NOMO-1 (cell line): Measurements from ENCODE around the gene RPS2.
A peak's percentile ranks its signal among the peaks of the same experiment; 100 is the strongest.
"Not testable (repeated sequence)": the region's sequence is repeated elsewhere in the genome, so short reads cannot be mapped to it uniquely, and the experiment has no call there.

Source experiments
- DNase-seq, 2 experiments: peaks; one replicate each; lab custom pipeline; 2025; ENCODE audit not compliant: unreplicated experiment in 2 of 2; lab: John Stamatoyannopoulos, UW

Gene RPS2

DNA sequence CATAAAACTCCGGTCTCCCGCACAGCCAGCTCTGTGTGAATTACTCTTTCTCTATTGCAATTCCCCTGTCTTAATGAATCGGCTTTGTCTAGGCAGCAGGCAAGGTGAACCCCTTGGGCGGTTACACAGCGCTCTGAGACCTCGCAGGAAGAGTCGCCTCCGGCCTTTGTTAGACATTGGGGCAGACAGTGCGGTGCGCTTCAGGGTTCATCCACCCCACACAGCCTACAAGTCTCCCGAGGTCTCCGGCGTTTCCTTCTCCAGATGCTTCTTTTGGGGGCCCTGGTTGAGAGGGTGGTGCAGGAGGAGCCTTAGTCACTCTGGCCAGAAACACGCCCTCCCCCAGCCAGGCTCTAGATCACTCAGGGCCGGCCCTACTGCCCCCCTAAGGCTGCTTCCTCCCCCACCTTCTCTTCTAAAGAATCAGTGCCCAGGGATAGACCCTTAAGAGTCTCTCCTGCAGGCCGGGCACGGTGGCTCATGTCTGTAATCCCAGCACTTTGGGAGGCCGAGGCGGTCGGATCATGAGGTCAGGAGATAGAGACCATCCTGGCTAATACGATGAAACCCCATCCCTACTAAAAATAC is 19.9 kb downstream of the RPS2 start:
- no peak for DNase-seq

- peak; percentile 97 to 99 for DNase-seq
These were observed 21.6 kb downstream of the RPS2 start, which contains the start of gene MSRB1 for GRCh38 chr16:1942810-1943726. TSS of gene MSRB1 (minus strand) at chr16:1943199. CDS start at chr16:1943156, 43 bp downstream.

- DNase-seq: peak; percentile 42 to 71
These were observed 22.4 kb downstream of the RPS2 start for GRCh38 chr16:1942047-1942809.

GRCh38 chr16:1941162-1942046 is 23.2 kb downstream of the RPS2 start:
- DNase-seq: peak; percentile 59 to 63

- DNase-seq: no peak
These were observed 24.1 kb downstream of the RPS2 start for GRCh38 chr16:1940273-1941161.

DNA sequence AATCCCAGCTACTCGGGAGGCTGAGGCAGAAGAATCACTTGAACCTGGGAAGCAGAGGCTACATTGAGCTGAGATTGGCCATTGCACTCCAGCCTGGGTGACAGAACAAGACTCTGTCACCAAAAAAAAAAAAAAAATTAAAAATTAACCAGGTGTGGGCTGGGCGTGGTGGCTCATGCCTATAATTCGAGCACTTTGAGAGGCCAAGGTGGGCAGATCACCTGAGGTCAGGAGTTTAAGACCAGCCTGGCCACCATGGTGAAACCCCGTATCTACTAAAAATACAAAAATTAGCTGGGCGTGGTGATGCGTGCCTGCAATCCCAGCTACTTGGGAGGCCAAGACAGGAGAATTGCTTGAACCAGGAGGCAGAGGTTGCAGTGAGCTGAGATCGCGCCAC is 24.8 kb downstream of the RPS2 start:
- not testable (repeated sequence) for DNase-seq

DNA sequence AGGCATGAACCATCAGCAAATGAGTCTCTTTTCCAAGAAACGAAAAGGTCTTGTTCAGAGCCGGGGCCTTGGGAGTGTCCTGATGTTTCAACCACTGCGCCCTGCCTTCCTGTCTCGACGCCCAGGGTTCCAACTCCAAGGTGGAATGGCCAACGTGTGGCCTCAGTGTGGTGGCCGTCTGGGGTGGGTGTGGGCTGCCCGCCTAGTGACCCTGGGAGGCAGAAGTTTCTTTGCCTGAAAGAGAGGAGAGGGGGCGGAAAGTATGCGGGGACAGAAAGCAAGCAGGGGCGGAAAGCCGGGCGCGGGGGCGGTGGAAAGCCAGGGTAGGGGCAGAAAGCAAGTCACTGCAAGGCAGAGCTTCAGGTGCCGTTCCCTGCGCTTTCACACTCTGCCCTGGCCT is 25.7 kb downstream of the RPS2 start:
- no peak for DNase-seq

- peak; percentile 81 to 92 for DNase-seq
These were observed 26.3 kb downstream of the RPS2 start for GRCh38 chr16:1938316-1938715.

- DNase-seq: no peak
These were observed 27.6 kb downstream of the RPS2 start for GRCh38 chr16:1936945-1937479.

DNA sequence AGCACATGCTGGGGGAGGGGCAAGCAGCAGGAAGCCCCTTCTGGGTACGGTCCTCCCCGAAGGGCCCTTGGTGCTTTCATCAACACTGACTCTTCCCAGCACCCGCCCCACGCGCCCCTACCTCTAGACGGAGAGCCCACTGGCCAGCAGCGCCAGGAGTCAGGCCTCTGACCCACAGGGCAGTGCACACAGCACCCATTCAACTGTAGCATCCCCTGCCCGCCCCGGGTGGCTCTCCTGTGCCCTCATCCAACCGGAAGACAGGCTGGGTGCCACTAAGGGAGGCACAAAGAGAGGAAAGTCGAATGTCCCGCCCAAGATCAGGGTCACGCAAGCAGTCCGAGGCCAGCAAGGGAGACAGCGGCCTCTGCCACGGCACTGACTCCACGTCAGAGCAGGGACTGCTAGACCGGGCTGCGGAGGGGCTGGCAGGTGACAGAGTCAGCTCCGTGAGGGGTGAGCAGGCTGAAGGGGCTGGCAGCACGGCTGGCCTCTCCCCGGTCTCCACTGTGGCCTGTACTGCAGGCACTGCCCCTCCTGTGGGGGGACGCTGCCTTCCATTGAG is 31.4 kb downstream of the RPS2 start:
- no peak for DNase-seq

- no peak for DNase-seq
These were observed 32.3 kb downstream of the RPS2 start for GRCh38 chr16:1932050-1933028.

DNA sequence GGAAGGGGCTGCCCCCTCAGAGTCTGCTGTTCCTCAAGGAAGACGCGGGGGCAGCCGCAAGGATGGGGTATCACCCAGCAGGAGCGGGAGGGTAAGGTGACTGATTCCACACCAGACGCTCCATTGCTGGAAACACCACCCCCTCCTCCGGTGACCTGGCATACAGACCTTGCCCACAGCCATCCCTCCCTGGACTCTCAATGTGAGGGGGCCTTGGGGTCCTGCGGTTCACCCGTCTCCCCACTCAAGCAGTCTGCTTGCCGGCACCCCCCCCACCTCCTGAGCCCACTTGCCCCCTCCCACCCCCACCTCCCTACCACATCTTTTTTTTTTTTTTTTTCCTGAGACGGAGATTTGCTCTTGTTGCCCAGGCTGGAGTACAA is 34.3 kb downstream of the RPS2 start:
- DNase-seq: no peak

DNA sequence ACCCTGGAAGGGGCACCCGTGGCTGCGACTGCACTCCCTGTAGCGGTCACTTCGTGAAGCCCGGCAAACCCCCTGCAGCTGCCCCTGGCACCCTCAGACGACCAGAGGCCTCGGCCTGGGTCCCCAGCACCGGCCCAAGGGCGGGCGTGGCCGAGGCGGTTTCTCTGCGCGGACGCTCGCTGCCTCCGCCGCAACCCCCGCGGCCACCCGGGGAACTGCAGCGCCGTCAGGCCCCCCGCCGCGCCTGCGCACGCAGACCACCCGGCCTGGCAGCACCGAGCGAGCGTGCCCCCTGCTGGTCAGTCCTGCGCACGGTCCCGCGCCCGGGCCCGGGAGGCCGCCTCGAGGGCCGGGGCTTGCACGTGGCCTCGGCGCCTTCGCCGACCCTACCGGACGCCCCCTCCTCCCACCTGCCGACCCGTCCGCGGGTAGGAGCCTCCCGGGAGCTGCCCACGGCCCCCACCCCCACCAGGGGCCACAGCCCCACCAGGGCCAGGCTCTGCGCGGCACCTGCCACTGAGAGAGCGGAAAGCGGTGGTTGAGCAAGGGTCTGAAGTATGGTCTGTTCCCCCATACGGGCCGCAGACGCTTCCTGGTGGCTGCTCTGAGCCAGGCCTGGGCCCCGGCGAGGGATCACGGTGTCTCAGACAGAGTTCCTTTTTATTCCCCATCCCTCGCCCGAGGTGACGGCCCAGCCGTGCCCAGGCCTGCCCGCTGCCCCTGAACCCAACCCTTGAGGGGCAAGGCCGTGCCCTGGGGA is 34.9 kb downstream of the RPS2 start:
- peak; percentile 84 to 89 for DNase-seq

GRCh38 chr16:1929105-1929504 is 35.5 kb downstream of the RPS2 start:
- DNase-seq: peak; percentile 28 to 43

DNA sequence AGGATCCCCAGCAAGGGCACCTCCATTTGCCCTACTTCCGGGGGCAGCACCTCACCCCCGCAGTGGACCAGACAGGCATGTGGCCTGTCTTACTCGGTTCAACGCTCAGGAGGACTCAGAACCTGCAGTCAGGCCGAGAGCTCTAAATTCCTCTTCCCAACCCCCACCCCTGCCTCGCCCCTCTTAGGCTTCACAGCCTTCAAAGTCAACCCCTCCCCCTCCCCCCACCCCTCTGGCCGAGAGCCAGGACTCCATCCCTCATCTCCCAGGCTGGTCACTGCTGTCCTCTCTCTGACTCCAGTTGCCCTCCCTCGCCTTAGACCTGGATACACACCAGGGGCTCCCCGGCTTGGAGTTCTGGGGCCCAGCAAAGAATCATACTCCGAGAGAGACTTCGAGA is 38.4 kb downstream of the RPS2 start:
- no peak for DNase-seq

GRCh38 chr16:1924095-1924494 is 40.5 kb downstream of the RPS2 start:
- no peak for DNase-seq
